HG03064 (cell line): ENCODE measurements around the gene RTP5.
"Not testable (repeated sequence)": the region's sequence is repeated elsewhere in the genome, so short reads cannot be mapped to it uniquely, and the experiment has no call there.

Source experiments
- ATAC-seq: cut with Tn5 transposase; IDR thresholded peaks from one replicate; pipeline ENCODE4 v1.9.1; 2021; ENCODE audit warnings: low read depth; ENCODE audit not compliant: unreplicated experiment

The RTP5 gene

GRCh38 chr2:241913703-241914102 is 44.2 kb downstream of the RTP5 start:
- ATAC-seq: no peak

- ATAC-seq: no peak
Observed at GRCh38 chr2:241914542-241914941, 45.0 kb downstream of the RTP5 start.

- ATAC-seq: not testable (repeated sequence)
Observed at GRCh38 chr2:241921631-241922030, 52.1 kb downstream of the RTP5 start.

- ATAC-seq: no peak
Observed at GRCh38 chr2:241922411-241922810, 52.9 kb downstream of the RTP5 start.

GRCh38 chr2:241922816-241923601 is 53.5 kb downstream of the RTP5 start:
- ATAC-seq: not testable (repeated sequence)
